Activated CD4-positive, CD25-positive, alpha-beta regulatory T cell (primary cell): Measurements from ENCODE around the gene NAA16.
A peak's percentile ranks its signal among the peaks of the same experiment; 100 is the strongest.
"Not testable (repeated sequence)": the region's sequence is repeated elsewhere in the genome, so short reads cannot be mapped to it uniquely, and the experiment has no call there.

ENCODE experiments used
- DNase-seq, 4 experiments: peaks; one replicate each; lab custom pipeline; 2025; lab: John Stamatoyannopoulos, UW

NAA16 gene

GRCh38 chr13:41310963-41311405 lies at the start of gene NAA16:
TSS of gene NAA16 (plus strand) at chr13:41311267. CDS start at chr13:41311529, 262 bp downstream.
- peak; percentile 79 to 90 (median 88) for DNase-seq

DNA sequence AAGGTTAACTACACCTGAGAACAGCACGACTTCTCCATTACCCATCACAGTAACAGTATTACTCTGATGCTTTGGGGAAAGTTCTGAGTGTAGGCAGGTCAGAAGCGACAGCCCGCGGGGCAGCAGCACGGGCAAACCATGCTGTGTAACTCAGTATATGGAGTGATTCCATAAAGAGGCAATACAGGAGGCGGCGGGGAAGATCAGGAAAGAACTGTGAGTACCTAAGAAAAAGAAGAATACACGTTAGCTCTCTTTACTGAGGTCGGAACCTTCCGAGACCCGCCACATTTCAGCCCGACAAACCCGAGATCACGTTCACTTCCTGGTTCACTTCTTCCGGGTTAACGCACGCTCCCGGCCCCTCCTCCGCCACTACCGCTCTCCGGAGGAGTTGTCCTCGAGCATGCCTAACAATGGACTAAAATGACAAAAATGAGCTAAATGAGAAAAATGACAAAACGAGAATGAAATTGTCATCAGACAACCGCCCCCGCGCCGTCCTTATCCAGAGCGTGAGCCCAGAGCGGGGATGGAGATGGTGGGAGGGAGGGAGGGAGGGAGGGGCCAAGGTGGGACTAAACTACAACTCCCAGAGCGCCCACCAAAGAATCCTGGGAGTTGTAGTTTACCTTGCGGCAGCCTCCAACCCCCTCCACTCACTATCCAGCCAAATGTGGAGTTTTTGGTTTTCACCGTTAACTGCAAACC lies 47.7 kb upstream of the NAA16 start, which contains the start of gene MTRF1:
Gene MTRF1, minus strand, starts transcription at position 316 of the 711 bp plus-strand sequence. CDS start 2,669 bp downstream, outside the sequence.
- DNase-seq, result peak; percentile 47 to 70 (median 64)

GRCh38 chr13:41267106-41267505 lies 44.0 kb upstream of the NAA16 start:
- DNase-seq, result no peak

GRCh38 chr13:41268764-41269163 lies 42.3 kb upstream of the NAA16 start:
- DNase-seq, result no peak

GRCh38 chr13:41271456-41272285 lies 39.4 kb upstream of the NAA16 start:
- no peak for DNase-seq

GRCh38 chr13:41273831-41274441 lies 37.1 kb upstream of the NAA16 start:
- no peak for DNase-seq

DNA sequence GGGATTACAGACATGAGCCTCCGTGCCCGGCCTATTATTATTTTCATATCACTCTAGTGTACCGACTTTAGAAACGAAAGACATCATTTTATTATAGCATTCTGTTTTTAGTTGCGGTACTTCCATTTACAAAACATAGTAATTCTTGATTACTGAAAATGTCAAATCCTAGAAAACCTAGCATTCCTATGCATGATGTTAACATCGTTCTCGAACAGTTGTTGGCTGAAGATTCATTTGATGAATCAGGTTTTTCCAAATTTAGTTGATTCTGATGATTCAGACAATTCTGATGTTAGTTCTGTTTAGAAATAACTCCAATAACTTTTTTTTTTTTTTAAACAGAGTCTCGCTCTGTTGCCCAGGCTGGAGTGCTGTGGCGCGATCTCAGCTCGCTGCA lies 36.2 kb upstream of the NAA16 start:
- DNase-seq, result no peak

DNA sequence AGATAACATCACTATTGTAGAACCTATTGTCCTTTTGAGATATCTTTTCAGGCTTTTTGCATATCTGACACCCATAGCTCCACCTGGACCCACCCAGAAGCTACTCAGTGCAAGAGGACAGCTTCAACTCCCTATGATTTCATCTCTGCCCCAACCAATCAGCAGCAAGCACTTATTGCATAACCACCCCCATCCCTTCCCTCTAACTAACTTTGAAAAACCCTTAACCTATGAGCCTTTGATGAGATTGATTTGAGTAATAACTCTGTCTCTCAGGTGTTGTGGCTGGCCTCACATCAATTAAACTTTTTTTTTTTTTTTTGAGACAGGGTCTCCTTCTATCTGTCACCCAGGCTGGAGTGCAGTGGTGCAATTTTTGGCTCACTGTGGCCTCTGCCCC lies 34.2 kb upstream of the NAA16 start:
- no peak for DNase-seq

GRCh38 chr13:41279156-41279555 lies 31.9 kb upstream of the NAA16 start:
- not testable (repeated sequence) for DNase-seq

DNA sequence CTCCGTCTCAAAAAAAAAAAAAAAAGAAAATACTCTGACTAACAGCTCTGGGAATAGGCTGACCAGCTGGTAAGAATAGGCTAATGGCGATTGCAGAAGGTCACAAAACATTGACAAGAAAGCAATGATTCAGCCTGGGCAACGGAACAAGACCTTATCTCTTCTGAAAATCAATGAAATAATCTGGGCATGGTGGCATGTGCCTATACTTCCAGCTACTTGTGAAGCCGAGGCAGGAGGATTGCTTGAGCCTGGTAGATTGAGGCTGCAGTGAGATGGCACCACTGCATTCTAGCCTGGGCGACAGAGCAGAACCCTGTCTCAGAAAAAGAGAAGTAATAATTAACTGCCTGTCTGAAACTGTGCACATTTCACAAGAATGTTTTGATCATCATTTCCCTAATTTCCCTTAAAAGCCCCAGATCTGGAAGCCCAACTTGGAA lies 28.9 kb upstream of the NAA16 start:
- no peak for DNase-seq

DNA sequence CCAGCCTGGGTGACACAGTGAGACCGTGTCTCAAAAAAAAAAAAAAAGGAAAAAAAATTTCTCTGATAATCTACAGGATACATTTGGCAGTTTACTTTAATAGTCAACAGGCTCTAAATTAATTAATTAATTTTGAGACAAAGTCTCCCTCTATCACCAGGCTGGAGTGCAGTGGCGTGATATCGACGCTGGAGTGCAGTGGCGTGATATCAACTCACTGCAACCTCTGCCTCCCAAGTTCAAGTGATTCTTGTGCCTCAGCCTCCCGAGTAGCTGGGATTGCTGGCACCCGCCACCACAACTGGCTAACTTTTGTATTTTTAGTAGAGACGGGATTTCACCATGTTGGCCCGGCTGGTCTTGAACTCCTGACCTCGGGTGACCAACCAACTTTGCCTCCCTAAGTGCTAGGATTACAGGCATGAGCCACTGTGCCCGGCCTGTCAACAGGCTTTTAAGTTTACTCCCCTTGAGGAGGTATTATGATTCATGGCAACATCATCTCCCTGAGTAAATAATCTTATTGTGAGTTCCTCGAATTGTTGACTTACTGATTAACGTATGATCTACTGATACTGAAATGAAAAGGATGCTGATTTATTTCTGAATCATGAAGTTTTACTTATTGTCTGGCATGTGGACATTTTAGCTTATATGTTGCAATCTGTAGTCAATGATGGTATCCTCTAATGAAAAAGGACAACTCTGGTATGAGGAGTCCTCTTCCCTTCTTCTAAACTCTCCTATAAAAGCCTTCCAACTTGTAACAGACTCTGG lies 26.4 kb upstream of the NAA16 start:
- no peak for DNase-seq

- no peak for DNase-seq
These were observed 24.7 kb upstream of the NAA16 start for GRCh38 chr13:41286370-41286769.

- no peak for DNase-seq
These were observed 21.6 kb upstream of the NAA16 start for GRCh38 chr13:41289463-41289881.

- DNase-seq, result no peak
These were observed 19.8 kb upstream of the NAA16 start for GRCh38 chr13:41291246-41291645.

DNA sequence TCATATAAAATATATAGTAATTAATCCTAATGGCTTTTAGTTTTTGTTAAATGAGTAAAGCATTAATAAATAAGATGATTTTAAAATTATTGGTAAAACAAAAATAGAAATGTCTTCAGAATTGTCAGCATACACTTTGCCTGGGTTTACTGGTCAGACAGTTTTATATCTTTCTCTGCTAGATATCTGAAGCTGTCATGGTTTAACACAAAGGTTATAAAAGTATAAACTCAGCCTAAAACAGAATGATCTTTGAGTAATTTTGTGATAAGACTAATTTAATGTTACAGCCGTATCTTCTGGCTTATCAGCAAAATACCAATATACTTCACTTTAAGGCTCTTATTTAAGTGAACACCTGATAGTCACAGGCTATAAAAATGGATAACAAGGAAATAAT lies 17.8 kb upstream of the NAA16 start:
- no peak for DNase-seq

- DNase-seq, result no peak
These were observed 16.2 kb upstream of the NAA16 start for GRCh38 chr13:41294914-41295313.

- DNase-seq, result no peak
These were observed 15.1 kb upstream of the NAA16 start for GRCh38 chr13:41295973-41296372.

DNA sequence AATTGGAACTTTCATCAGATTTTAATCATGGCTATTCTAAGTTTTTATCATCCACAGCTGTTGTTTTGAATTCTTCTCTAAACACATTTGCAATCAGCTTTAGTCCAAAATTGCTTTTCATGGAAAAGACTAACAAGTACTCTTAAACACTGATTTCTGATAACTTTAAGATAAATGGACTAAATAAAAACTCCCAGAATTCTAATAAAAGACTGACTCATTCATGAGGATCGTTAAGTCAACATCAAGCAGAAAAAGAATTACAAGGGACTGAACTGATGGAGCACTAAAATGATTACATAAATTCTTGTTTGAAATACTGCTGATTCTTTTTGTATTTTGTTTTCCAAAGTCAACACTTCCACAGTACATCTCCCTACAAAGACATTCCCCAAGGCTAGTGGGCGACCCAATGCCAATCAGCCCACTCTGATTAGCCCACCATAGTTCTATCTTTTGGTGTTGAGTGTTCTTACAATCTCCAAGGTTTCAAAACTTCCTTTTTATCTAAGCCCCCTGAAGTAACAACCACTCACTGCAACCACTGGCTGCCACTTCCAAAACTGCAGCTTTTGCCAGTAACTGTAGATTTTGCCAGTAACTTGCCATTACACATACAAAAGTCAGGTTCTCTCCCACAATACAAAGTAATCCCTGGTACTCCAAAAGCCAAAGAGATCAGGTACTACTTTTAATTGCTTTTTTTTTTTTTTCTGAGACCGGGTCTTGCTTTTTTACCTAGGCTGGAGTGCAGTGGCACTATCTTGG lies 14.0 kb upstream of the NAA16 start:
- DNase-seq, result no peak

DNA sequence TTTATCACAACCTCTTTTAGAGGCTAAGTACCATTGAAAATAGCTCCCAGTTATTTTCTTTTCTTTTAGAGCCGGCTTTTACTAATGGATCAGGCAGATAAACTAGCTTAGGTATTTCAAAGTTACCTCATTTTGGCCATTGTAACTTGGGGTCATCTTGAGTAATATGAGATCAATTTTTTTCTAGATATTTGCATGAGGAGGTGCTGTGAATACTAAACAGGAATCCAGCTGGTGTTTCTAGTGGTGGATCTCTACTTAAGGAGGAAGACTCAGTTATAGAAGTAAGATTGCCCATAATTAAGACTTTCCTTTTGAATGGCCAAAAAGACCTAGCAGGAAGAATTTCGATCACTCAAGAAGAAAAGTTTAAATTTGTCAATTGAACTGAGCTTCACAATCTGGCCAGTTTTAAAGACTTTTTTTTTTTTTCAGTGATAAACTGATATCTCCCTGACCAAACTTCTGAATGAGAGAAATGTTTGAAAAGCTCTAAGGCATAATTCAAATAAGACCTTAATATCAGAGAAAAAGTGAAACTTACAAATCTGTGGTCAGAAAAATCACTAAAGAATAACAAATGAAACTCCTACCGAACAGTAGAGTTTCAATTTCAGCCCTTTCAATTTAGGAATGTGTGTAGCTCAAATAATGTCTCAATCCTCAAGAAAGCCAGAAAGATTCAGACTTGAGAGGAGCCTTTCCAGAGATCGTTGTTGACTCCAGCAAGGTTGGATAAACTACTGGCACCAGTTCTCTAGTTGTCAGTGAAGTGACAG lies 11.6 kb upstream of the NAA16 start:
- DNase-seq, result no peak

DNA sequence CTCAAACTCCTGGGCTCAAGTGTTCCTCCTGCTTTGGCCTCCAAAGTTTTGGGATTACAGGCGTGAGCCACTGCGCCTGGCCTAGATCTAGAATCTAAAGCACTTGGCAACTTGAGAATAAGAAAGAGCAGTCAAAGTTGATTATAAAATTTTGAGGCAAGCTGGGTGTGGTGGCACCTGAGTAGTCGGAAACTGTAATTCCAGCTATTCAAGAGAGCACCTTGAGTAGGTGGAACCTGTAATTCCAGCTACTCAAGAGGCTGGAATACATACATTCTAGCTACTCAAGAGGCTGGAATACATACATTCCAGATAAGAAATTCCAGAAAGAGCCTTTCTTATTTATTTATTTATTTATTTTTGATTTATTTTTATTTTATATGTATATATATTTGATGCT lies 8.3 kb upstream of the NAA16 start:
- no peak for DNase-seq
